Measurements from ENCODE around the gene SIGLEC15.
"Not testable (repeated sequence)": the region's sequence is repeated elsewhere in the genome, so short reads cannot be mapped to it uniquely, and the experiment has no call there.

SIGLEC15 gene

DNA sequence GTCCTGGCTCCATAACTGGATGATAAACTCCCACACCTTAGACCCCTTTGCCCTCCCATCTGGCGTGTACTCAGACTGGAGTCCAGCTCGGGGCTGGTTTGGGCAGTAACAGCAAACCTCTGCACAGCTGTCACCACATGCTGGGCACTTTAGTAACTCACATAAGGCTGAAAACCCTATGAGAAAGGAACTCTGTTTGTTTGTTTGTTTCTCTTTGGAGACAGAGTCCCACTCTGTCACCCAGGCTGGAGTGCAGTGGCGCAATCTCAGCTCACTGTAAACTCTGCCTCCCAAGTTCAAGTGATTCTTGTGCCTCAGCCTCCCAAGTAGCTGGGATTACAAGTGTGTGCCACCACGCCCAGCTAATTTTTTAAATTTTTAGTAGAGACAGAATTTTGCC is 1.2 kb downstream of the SIGLEC15 start:
- H2BK12ac ChIP-seq (ENCODE audit: low read length); H2AFZ ChIP-seq (ENCODE audit: low read length); H3K4ac ChIP-seq (ENCODE audit: low read length); H2BK15ac ChIP-seq (ENCODE audit: low read length); H3K18ac ChIP-seq (ENCODE audit: low read length); H2AK5ac ChIP-seq (ENCODE audit: low read depth, low read length); H3K4me3 ChIP-seq (ENCODE audit: low read length in 2 of 2); H2BK120ac ChIP-seq (ENCODE audit: low read depth, low read length); H3K9ac ChIP-seq (ENCODE audit: low read depth, low read length, poor library complexity); H3K4me2 ChIP-seq (ENCODE audit: insufficient read depth, low read length, poor library complexity, severe bottlenecking); H3K36me3 ChIP-seq (replicated peaks in 1 of 2; ENCODE audit: control insufficient read depth in 2 of 2, insufficient read depth in 2 of 2, low read length in 2 of 2); H2BK5ac ChIP-seq (ENCODE audit: low read length); H3K9me3 ChIP-seq (replicated peaks in 1 of 2; ENCODE audit: control insufficient read depth in 2 of 2, insufficient read depth in 1 of 2, low read depth in 1 of 2, low read length in 2 of 2); H3K23ac ChIP-seq (ENCODE audit: low read depth, low read length, poor library complexity); H4K91ac ChIP-seq (ENCODE audit: low read depth, low read length, poor library complexity); H3K27ac ChIP-seq (replicated peaks; ENCODE audit: low read length); H3K14ac ChIP-seq (ENCODE audit: low read length); DNase-seq (ENCODE audit: low spot score); H4K8ac ChIP-seq (ENCODE audit: low read depth, low read length); H3K79me1 ChIP-seq (ENCODE audit: low read depth, low read length); H3K27me3 ChIP-seq (ENCODE audit: control insufficient read depth in 3 of 3, insufficient read depth in 3 of 3, low read depth in 1 of 3, low read length in 3 of 3): not testable (repeated sequence)
- peaks cover 10 to 13% of the 10 kb centered on the region in 2 donors for H3K4me1 ChIP-seq (ENCODE audit: control insufficient read depth in 2 of 2, insufficient read depth in 1 of 2, low read depth in 1 of 2, low read length in 2 of 2)
- WGBS, 2 donors (ENCODE audit: extremely low coverage in 2 of 2, insufficient read length in 2 of 2, insufficient replicate concordance in 1 of 2), result no CpG with 5 or more reads among the region's 4 CpGs

DNA sequence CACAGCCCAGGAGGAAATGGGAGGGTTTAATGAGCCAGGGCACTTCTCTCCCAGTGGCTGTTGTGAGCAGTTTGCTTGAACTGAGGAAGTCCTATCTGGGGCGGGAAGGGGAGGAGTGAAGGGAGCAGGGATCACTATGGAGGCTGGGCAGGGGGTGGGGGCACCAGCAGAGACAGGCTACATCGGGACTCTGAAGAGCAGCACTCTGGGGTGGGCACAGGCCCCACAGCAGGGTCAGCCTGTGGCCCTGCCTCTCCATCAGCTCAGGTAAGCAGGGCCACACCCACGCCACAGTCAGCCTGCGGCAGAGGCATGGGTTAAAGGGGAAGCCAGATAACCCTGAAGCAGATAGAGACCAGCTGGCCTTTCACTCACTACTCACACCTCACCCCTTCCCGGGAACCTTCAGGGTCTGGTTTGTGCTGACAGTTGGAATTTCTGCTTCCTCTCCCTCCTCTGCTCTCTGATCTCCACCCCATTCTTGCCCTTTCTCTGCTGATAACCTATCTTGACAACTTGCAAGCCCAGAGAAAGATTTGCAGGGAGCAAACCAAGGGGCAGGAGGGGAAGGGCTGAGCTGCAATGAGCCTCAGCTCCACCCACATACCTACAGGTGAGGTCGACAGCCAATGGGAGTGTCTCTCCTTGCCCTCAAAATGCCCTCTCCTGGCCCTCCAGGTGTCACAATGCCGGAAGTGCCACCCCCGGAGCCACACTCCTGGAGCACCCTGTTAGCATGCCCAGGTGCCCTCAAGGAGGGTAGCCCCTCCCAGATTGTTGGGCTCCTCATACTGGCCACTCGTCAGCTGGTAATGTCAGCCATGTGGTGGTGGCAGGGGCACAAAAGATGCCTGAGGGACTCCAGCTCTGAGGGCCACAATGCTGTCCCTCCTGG is 3.7 kb downstream of the SIGLEC15 start:
- Histone ChIP-seq H3K27me3 (ENCODE audit: control insufficient read depth in 3 of 3, insufficient read depth in 3 of 3, low read depth in 1 of 3, low read length in 3 of 3) (peaks cover 0 to 7% (median 0%) of the 10 kb centered on the region in 3 experiments), H3K36me3 (replicated peaks in 1 of 2; ENCODE audit: control insufficient read depth in 2 of 2, insufficient read depth in 2 of 2, low read length in 2 of 2) (no peaks in the 10 kb centered on the region), H3K27ac (replicated peaks; ENCODE audit: low read length) (no peak overlapping the region), H2BK120ac (ENCODE audit: low read depth, low read length) (no peak overlapping the region), H3K9ac (ENCODE audit: low read depth, low read length, poor library complexity) (no peak overlapping the region), H3K4ac (ENCODE audit: low read length) (no peak overlapping the region), H4K8ac (ENCODE audit: low read depth, low read length) (no peak overlapping the region), H3K18ac (ENCODE audit: low read length) (peak overlapping the region; percentile 33), H3K9me3 (replicated peaks in 1 of 2; ENCODE audit: control insufficient read depth in 2 of 2, insufficient read depth in 1 of 2, low read depth in 1 of 2, low read length in 2 of 2) (no peaks in the 10 kb centered on the region), H2AK5ac (ENCODE audit: low read depth, low read length) (no peak overlapping the region), H3K79me1 (ENCODE audit: low read depth, low read length) (no peaks in the 10 kb centered on the region), H2BK15ac (ENCODE audit: low read length) (no peak overlapping the region), H3K23ac (ENCODE audit: low read depth, low read length, poor library complexity) (peak overlapping the region; percentile 18), H3K4me3 (ENCODE audit: low read length in 2 of 2) (no peak overlapping the region), H2AFZ (ENCODE audit: low read length) (no peak overlapping the region), H2BK5ac (ENCODE audit: low read length) (no peak overlapping the region), H4K91ac (ENCODE audit: low read depth, low read length, poor library complexity) (no peak overlapping the region), H3K14ac (ENCODE audit: low read length) (no peak overlapping the region), H3K4me2 (ENCODE audit: insufficient read depth, low read length, poor library complexity, severe bottlenecking) (no peak overlapping the region), H2BK12ac (ENCODE audit: low read length) (no peak overlapping the region), H3K4me1 (ENCODE audit: control insufficient read depth in 2 of 2, insufficient read depth in 1 of 2, low read depth in 1 of 2, low read length in 2 of 2) (peaks cover 10 to 15% of the 10 kb centered on the region in 2 donors)
- no CpG with 5 or more reads among the region's 9 CpGs for WGBS, 2 donors (ENCODE audit: extremely low coverage in 2 of 2, insufficient read length in 2 of 2, insufficient replicate concordance in 1 of 2)
- no peak for DNase-seq (ENCODE audit: low spot score)

DNA sequence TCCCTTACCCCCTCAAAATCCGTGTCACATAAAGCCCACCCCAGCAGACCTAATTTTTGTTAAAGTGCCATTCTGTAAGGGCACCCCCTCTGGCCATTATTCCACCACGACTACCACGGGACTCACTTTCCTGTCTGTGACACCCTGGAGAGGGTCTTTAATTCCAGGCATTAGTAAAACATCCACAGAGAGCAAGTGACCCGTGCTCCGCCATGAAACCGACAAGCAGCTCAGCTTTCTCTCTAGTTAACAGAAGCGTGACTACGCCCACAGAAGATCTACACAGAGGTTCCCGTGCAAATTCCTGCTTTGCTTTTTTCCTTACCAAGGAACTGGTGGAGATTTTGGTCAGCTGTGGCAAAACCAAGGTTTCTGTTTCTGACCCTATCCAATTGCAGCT is 4.4 kb downstream of the SIGLEC15 start:
- Histone ChIP-seq H3K9me3 (replicated peaks in 1 of 2; ENCODE audit: control insufficient read depth in 2 of 2, insufficient read depth in 1 of 2, low read depth in 1 of 2, low read length in 2 of 2) (no peaks in the 10 kb centered on the region), H3K27ac (replicated peaks; ENCODE audit: low read length) (no peak overlapping the region), H3K4me3 (ENCODE audit: low read length in 2 of 2) (no peak overlapping the region), H2BK15ac (ENCODE audit: low read length) (no peak overlapping the region), H2BK12ac (ENCODE audit: low read length) (no peak overlapping the region), H3K14ac (ENCODE audit: low read length) (no peak overlapping the region), H3K23ac (ENCODE audit: low read depth, low read length, poor library complexity) (no peak overlapping the region), H3K4me1 (ENCODE audit: control insufficient read depth in 2 of 2, insufficient read depth in 1 of 2, low read depth in 1 of 2, low read length in 2 of 2) (peaks cover 10 to 15% of the 10 kb centered on the region in 2 donors), H2BK5ac (ENCODE audit: low read length) (no peak overlapping the region), H4K91ac (ENCODE audit: low read depth, low read length, poor library complexity) (no peak overlapping the region), H3K18ac (ENCODE audit: low read length) (no peak overlapping the region), H3K4ac (ENCODE audit: low read length) (no peak overlapping the region), H3K79me1 (ENCODE audit: low read depth, low read length) (no peaks in the 10 kb centered on the region), H2AK5ac (ENCODE audit: low read depth, low read length) (no peak overlapping the region), H4K8ac (ENCODE audit: low read depth, low read length) (no peak overlapping the region), H2AFZ (ENCODE audit: low read length) (no peak overlapping the region), H3K9ac (ENCODE audit: low read depth, low read length, poor library complexity) (no peak overlapping the region), H3K36me3 (replicated peaks in 1 of 2; ENCODE audit: control insufficient read depth in 2 of 2, insufficient read depth in 2 of 2, low read length in 2 of 2) (no peaks in the 10 kb centered on the region), H3K27me3 (ENCODE audit: control insufficient read depth in 3 of 3, insufficient read depth in 3 of 3, low read depth in 1 of 3, low read length in 3 of 3) (peaks cover 0 to 14% (median 0%) of the 10 kb centered on the region in 3 experiments), H3K4me2 (ENCODE audit: insufficient read depth, low read length, poor library complexity, severe bottlenecking) (no peak overlapping the region), H2BK120ac (ENCODE audit: low read depth, low read length) (no peak overlapping the region)
- DNase-seq (ENCODE audit: low spot score), result no peak
- WGBS, 2 donors (ENCODE audit: extremely low coverage in 2 of 2, insufficient read length in 2 of 2, insufficient replicate concordance in 1 of 2), result no CpG with 5 or more reads among the region's 9 CpGs

DNA sequence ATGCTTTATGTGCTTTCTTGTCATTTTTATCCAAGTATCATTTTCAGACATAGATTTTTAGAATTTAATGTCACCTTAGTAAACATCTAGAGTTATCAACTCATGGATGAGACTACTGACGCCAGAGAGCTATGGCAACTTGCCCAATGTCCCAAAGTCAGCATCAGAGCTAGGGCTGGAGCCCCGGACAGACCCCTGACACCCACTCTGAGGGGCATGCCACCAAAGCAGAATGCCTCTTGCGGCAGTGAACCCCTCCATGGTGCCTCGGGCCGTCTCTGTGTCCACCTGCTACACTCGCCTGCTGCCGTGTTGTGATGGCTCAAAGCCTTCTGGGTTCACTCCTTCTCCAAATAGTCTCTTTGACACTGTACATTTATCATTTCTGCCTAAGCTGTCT is 5.4 kb downstream of the SIGLEC15 start:
- no peak overlapping the region for H3K4ac ChIP-seq (ENCODE audit: low read length)
- no peak overlapping the region for H2AFZ ChIP-seq (ENCODE audit: low read length)
- no peaks in the 10 kb centered on the region for H3K9me3 ChIP-seq (replicated peaks in 1 of 2; ENCODE audit: control insufficient read depth in 2 of 2, insufficient read depth in 1 of 2, low read depth in 1 of 2, low read length in 2 of 2)
- H2BK5ac ChIP-seq (ENCODE audit: low read length), result no peak overlapping the region
- H3K4me2 ChIP-seq (ENCODE audit: insufficient read depth, low read length, poor library complexity, severe bottlenecking), result no peak overlapping the region
- no peak overlapping the region for H3K18ac ChIP-seq (ENCODE audit: low read length)
- H3K79me1 ChIP-seq (ENCODE audit: low read depth, low read length), result no peaks in the 10 kb centered on the region
- H3K36me3 ChIP-seq (replicated peaks in 1 of 2; ENCODE audit: control insufficient read depth in 2 of 2, insufficient read depth in 2 of 2, low read length in 2 of 2), result no peaks in the 10 kb centered on the region
- H3K23ac ChIP-seq (ENCODE audit: low read depth, low read length, poor library complexity), result no peak overlapping the region
- peaks cover 10 to 15% of the 10 kb centered on the region in 2 donors for H3K4me1 ChIP-seq (ENCODE audit: control insufficient read depth in 2 of 2, insufficient read depth in 1 of 2, low read depth in 1 of 2, low read length in 2 of 2)
- no peak for DNase-seq (ENCODE audit: low spot score)
- no peak overlapping the region for H2BK15ac ChIP-seq (ENCODE audit: low read length)
- WGBS, 2 donors (ENCODE audit: extremely low coverage in 2 of 2, insufficient read length in 2 of 2, insufficient replicate concordance in 1 of 2), result no CpG with 5 or more reads among the region's 7 CpGs
- H3K27ac ChIP-seq (replicated peaks; ENCODE audit: low read length), result no peak overlapping the region
- no peak overlapping the region for H3K4me3 ChIP-seq (ENCODE audit: low read length in 2 of 2)
- no peak overlapping the region for H2AK5ac ChIP-seq (ENCODE audit: low read depth, low read length)
- H2BK120ac ChIP-seq (ENCODE audit: low read depth, low read length), result no peak overlapping the region
- no peak overlapping the region for H3K14ac ChIP-seq (ENCODE audit: low read length)
- H4K8ac ChIP-seq (ENCODE audit: low read depth, low read length), result no peak overlapping the region
- H4K91ac ChIP-seq (ENCODE audit: low read depth, low read length, poor library complexity), result no peak overlapping the region
- no peak overlapping the region for H2BK12ac ChIP-seq (ENCODE audit: low read length)
- H3K27me3 ChIP-seq (ENCODE audit: control insufficient read depth in 3 of 3, insufficient read depth in 3 of 3, low read depth in 1 of 3, low read length in 3 of 3), result peaks cover 0 to 24% (median under 1%) of the 10 kb centered on the region in 3 experiments
- no peak overlapping the region for H3K9ac ChIP-seq (ENCODE audit: low read depth, low read length, poor library complexity)

All from neuronal stem cell (in vitro differentiated cells).